Skin of body (tissue), 2 donors: ENCODE data around the gene HDAC9. TPM values are rescaled to one million over a fixed set of nuclear protein-coding genes. Genes with fewer than 3 reads are reported as not detected.

Experiments
- DNase-seq: peaks from one replicate; lab custom pipeline; 2025; lab: John Stamatoyannopoulos, UW
- total RNA-seq: library from RNA; depleted of rRNA; stranded (reverse); fragments of >200 nt; gene quantifications from one replicate; pipeline ENCODE4 v1.2.3, GENCODE V29; 2014

Gene HDAC9
- total RNA-seq, 1 donor from 2014 or later = 28.2 TPM

GRCh38 chr7:18771834-18772566 lies 276.5 kb downstream of the HDAC9 start:
- DNase-seq = no peak

DNA sequence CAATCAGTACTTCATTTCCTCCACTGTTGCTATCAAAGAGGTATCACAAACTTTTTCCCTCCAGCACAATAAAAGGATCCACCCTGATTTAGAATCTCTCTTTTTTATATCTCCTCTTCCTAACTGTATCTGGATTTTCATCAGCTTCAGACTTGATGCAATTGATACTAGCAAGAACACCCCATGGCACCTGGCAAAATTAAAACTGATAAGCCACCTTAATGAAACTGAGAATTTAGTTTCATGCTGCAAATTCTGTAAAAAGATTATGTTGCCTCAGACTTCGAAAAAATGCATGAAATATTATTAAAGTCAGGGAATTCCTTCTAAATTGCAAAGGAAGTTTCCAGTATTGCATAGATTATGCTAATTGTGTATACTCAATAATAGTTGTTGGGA lies 277.0 kb downstream of the HDAC9 start:
- no peak for DNase-seq

DNA sequence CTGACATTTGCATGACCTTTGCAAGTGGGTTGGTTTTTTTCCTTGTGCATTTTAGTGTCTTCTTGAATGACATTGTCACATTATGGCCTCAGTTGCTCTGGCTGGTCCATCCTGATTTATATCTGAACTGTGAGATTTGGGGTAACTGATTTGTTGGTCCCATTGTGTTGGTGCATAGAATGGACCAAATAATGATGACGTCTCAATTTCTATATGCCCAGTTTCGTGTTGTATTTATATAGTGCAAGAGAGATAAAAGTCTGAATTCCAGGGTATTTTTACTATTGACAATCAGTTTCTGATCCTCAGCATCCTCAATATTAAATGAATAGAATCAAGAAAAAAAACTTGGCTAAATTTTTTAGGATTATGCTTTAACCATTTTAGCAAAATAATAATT lies 281.8 kb downstream of the HDAC9 start:
- DNase-seq = no peak

- DNase-seq = no peak
Observed at GRCh38 chr7:18778594-18778993, 283.0 kb downstream of the HDAC9 start.

- no peak for DNase-seq
Observed at GRCh38 chr7:18780266-18780665, 284.7 kb downstream of the HDAC9 start.

DNA sequence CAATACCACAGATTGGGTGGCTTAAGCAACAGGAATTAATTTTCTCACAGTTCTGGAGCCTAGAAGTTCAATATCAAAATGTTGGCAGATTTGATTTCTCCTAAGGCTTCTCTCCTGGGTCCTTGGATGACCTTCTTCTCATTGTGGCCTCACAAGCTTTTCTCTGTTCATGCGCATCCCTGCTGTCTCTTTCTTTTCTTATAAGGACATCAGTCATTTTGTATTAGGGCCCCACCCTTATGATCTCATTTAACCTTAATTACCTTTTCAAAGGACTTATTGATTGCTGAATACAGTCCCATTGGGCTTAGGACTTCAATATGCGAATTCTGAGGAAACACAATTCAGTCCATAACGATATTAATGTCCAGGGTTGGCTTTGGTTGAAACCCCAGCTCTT lies 285.4 kb downstream of the HDAC9 start:
- DNase-seq = no peak

- no peak for DNase-seq
Observed at GRCh38 chr7:18786196-18786727, 290.7 kb downstream of the HDAC9 start.

- no peak for DNase-seq
Observed at GRCh38 chr7:18786796-18787195, 291.2 kb downstream of the HDAC9 start.

- DNase-seq = no peak
Observed at GRCh38 chr7:18788026-18788425, 292.5 kb downstream of the HDAC9 start.

DNA sequence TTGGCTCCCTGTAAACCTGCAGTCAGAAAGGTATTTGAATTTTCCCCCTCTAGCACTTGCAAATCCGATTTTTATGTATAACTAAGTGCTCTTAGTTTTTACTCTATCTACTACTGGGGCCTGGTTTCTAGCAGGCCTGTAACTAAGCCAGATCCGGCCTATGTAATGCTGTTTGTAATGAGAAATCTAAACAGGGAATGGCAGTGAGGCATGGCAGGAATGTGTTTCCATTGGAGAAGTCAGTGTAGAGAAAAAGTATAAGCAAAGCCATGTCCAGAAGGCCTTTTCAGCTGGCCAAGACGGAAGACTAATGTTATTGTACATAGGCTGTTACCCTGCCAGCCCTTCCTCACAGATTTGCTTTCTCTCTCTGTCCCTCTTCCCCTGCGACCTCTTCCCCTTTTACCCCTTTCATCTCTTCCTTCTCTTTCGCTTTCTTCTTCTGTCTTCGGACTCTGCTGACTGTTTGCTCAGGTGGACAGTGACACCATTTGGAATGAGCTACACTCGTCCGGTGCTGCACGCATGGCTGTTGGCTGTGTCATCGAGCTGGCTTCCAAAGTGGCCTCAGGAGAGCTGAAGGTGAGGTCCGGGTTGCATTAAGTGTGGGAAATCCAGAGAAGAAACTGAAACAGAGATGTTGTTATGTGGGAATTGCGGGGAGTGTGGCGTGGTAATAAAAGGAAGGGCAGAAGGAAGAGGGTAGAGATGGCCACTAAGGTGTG lies 297.5 kb downstream of the HDAC9 start:
- no peak for DNase-seq

- DNase-seq = no peak
Observed at GRCh38 chr7:18796216-18796615, 300.7 kb downstream of the HDAC9 start.

GRCh38 chr7:18798088-18798906 lies 302.7 kb downstream of the HDAC9 start:
- DNase-seq = no peak

DNA sequence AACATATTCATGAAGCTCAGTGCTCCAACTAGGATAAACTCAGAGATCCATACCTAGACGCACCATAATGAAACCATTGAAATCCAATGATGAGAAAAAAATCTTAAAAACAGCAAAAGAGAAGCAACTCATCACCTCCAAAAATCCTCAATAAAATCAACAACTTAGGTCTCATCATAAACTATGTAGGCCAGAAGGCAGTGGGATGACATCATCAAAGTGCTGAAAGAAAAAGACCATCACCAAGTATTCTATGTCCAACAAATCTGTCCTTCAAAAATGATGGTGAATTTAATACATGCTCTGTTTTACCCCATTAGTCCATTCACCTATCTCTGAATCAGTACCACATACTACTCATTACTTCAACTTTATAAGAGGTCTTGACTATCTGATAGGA lies 304.4 kb downstream of the HDAC9 start:
- DNase-seq = no peak

- no peak for DNase-seq
Observed at GRCh38 chr7:18803923-18804322, 308.4 kb downstream of the HDAC9 start.

GRCh38 chr7:18806177-18806576 lies 310.6 kb downstream of the HDAC9 start:
- DNase-seq = no peak

GRCh38 chr7:18808026-18808425 lies 312.5 kb downstream of the HDAC9 start:
- DNase-seq = no peak

DNA sequence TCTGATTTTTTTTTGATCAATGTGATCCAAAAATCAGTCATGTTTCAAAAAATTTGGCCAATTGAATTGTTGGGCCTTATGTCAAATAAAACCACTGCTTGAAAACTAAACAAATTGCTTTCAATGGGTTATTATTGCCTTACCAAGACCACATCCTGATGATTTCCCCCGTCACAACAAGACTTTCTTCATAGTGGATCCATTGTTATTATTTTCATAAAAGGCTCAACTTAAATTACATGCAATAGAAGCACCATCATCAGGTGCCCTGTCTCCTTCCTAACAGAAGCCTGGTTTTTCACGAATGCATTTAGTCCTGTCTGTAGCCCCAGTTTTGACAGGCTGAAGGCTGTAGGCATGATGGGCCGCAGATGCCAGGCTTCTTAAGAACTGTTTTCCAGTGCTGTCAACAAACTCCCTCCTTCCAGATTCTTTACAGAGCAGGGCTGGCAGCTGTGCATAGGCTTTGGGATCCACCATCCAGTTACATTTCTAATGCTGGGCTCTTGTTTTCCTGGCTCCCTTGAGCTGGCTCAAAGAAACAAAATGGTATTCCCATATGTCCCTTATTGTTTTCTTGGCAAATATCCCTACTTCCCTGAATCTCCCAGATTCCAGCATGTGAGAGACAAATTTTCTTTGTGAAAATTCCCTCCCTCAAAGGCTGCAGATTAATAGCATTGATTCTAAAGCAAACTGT lies 319.9 kb downstream of the HDAC9 start:
- DNase-seq = peak; percentile 56

DNA sequence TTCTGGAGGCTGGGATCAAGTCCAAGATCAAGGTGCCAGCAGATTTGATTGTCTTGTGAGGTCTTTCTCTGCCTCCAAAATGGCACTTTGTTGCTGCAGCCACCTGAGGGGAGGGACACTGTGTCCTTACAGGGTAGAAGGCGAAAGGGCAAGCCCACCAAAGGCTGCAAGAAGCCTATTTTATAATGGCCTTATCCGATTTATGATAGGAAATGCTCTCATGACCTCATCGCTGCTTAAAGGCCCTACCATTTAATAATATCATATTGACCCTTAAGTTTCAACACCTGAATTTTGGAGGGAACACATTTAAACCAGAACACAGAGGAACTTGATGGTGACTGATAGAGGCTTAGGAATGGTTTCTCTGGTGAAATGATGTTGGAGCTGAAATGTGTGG lies 325.4 kb downstream of the HDAC9 start:
- no peak for DNase-seq

DNA sequence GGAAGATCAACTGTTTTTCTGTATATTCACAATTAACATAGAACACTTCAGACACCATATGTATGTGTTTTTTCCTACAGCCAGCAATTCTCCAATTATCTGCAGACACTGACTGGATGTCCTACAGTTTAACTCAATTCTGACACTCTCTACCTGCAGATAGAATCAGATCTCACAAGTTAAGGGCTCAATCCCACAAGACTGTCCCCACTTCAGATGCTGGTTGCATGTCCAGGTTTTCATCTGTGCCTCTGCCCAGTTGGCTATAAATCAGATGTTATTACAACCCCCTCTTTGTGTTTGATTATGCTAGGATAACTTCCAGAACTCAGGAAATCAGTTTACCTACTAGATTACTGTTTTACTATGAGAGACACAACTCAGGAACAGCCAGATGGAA lies 326.0 kb downstream of the HDAC9 start:
- DNase-seq = no peak

DNA sequence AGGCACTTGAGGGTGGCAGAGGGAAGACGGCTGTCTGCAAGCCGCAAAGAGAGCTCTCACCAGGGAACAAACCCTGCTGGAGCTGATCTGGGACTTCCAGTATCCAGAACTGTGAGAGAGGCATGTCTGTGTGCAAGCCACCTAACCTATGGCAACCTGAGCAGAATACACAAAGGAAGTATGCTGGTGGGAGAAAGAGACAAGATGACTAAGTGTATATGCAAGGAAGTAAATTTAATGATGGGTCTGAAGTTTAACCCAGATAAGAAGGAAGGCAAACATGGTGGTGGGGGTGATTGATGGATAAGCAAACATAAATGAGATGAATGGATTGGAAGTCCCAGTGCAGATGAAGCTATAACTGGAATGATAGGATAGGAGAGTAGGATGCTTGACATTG lies 328.6 kb downstream of the HDAC9 start:
- no peak for DNase-seq

- DNase-seq = peak; percentile 46
Observed at GRCh38 chr7:18828260-18828993, 332.9 kb downstream of the HDAC9 start.
